Ishikawa (cell line): Measurements from ENCODE around the gene BCKDHA.

Experiments used
- CEBPB ChIP-seq: IDR thresholded peaks from 2 replicates; pipeline ENCODE4 v1.6.1; 2012
- CREB1 ChIP-seq: IDR thresholded peaks from 2 replicates; pipeline ENCODE4 v1.6.1; 2012; ENCODE audit warnings: low read depth
- EGR1 ChIP-seq: IDR thresholded peaks from 2 replicates; pipeline ENCODE4 v1.6.1; 2012
- EP300 ChIP-seq: IDR thresholded peaks from 2 replicates; pipeline ENCODE4 v1.6.1; 2012; ENCODE audit warnings: borderline replicate concordance
- FOXM1 ChIP-seq: IDR thresholded peaks from 2 replicates; pipeline ENCODE4 v1.6.1; 2012; ENCODE audit warnings: low read depth, borderline replicate concordance
- MAX ChIP-seq: IDR thresholded peaks from 2 replicates; pipeline ENCODE4 v1.6.1; 2012
- NFIC ChIP-seq: IDR thresholded peaks from 2 replicates; pipeline ENCODE4 v1.6.1; 2012
- RAD21 ChIP-seq: IDR thresholded peaks from 2 replicates; pipeline ENCODE4 v1.6.1; 2012; ENCODE audit warnings: low read depth
- REST ChIP-seq: IDR thresholded peaks from 2 replicates; pipeline ENCODE4 v1.6.1; 2012; ENCODE audit warnings: low read depth, mild to moderate bottlenecking
- TAF1 ChIP-seq: IDR thresholded peaks from 2 replicates; pipeline ENCODE4 v1.6.1; 2012; ENCODE audit warnings: low read depth, mild to moderate bottlenecking
- TCF12 ChIP-seq: IDR thresholded peaks from 2 replicates; pipeline ENCODE4 v1.6.1; 2012; ENCODE audit warnings: low read depth
- TEAD4 ChIP-seq: IDR thresholded peaks from 2 replicates; pipeline ENCODE4 v1.6.1; 2012
- USF1 ChIP-seq: IDR thresholded peaks from 2 replicates; pipeline ENCODE4 v1.6.1; 2012
- YY1 ChIP-seq: IDR thresholded peaks from 2 replicates; pipeline ENCODE4 v1.6.1; 2012; ENCODE audit warnings: low read depth
- ZBTB7A ChIP-seq: IDR thresholded peaks from 2 replicates; pipeline ENCODE4 v1.6.1; 2012; ENCODE audit warnings: low read depth

BCKDHA gene

GRCh38 chr19:41399091-41399490, 1.5 kb downstream of the BCKDHA start:
- TF ChIP-seq YY1 (no peak), REST (no peak), USF1 (no peak), EGR1 (no peak), TAF1 (no peak), ZBTB7A (no peak), TCF12 (no peak), CEBPB (no peak), NFIC (no peak), TEAD4 (no peak), CREB1 (no peak), RAD21 (no peak), MAX (no peak), FOXM1 (no peak), EP300 (no peak)

- no peak for TF ChIP-seq FOXM1
- TF ChIP-seq TEAD4, result no peak
- TF ChIP-seq CEBPB, result no peak
- TF ChIP-seq REST, result no peak
- no peak for TF ChIP-seq CREB1
- no peak for TF ChIP-seq EGR1
- TF ChIP-seq YY1, result no peak
- TF ChIP-seq TCF12, result no peak
- no peak for TF ChIP-seq ZBTB7A
- TF ChIP-seq USF1, result no peak
- TF ChIP-seq TAF1, result no peak
Observed at GRCh38 chr19:41399525-41399924, 1.9 kb downstream of the BCKDHA start.

- no peak for TF ChIP-seq CREB1
- no peak for TF ChIP-seq FOXM1
- TF ChIP-seq YY1, result no peak
- no peak for TF ChIP-seq TAF1
- no peak for TF ChIP-seq TEAD4
- TF ChIP-seq CEBPB, result no peak
- TF ChIP-seq EGR1, result no peak
- no peak for TF ChIP-seq USF1
Observed at GRCh38 chr19:41401483-41401882, 3.9 kb downstream of the BCKDHA start.

GRCh38 chr19:41402010-41402409, 4.4 kb downstream of the BCKDHA start:
- no peak for TF ChIP-seq CREB1
- TF ChIP-seq EP300, result no peak
- no peak for TF ChIP-seq USF1
- TF ChIP-seq TAF1, result no peak
- no peak for TF ChIP-seq FOXM1
- TF ChIP-seq MAX, result no peak
- no peak for TF ChIP-seq NFIC
- TF ChIP-seq CEBPB, result no peak
- no peak for TF ChIP-seq YY1
- no peak for TF ChIP-seq REST
- no peak for TF ChIP-seq ZBTB7A
- TF ChIP-seq TCF12, result no peak
- TF ChIP-seq TEAD4, result no peak
- no peak for TF ChIP-seq EGR1
- no peak for TF ChIP-seq RAD21
